ENCODE data around the gene OR2T2.
"Not testable (repeated sequence)": the region's sequence is repeated elsewhere in the genome, so short reads cannot be mapped to it uniquely, and the experiment has no call there.

DNA sequence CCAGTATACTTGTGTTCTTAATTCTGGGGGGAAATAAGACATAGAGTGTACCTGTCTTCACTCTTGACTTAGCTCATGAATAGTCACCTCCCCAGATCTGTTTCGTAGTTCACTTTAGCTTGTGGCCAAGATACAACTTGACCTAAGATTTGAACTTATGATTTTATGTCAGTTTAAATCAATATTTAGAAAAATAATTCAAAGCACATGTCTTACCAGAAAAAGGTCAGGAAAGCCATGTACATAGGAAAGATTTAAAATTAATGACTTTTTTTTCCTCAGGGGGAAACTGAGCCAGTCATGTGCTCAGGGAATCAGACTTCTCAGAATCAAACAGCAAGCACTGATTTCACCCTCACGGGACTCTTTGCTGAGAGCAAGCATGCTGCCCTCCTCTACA lies 27.6 kb downstream of the OR2T2 start, which contains the start of gene OR2T3:
- TF ChIP-seq, protein P1, sequence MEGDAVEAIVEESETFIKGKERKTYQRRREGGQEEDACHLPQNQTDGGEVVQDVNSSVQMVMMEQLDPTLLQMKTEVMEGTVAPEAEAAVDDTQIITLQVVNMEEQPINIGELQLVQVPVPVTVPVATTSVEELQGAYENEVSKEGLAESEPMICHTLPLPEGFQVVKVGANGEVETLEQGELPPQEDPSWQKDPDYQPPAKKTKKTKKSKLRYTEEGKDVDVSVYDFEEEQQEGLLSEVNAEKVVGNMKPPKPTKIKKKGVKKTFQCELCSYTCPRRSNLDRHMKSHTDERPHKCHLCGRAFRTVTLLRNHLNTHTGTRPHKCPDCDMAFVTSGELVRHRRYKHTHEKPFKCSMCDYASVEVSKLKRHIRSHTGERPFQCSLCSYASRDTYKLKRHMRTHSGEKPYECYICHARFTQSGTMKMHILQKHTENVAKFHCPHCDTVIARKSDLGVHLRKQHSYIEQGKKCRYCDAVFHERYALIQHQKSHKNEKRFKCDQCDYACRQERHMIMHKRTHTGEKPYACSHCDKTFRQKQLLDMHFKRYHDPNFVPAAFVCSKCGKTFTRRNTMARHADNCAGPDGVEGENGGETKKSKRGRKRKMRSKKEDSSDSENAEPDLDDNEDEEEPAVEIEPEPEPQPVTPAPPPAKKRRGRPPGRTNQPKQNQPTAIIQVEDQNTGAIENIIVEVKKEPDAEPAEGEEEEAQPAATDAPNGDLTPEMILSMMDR (conservative IDR thresholded peaks at IDR 0.05 in 1 of 2, IDR thresholded peaks at IDR 0.05 in 1 of 2; ENCODE audit: low read depth in 1 of 2, low read length in 2 of 2): not testable (repeated sequence)
- TF ChIP-seq EZH2 (IDR thresholded peaks at IDR 0.05; ENCODE audit: low read length, missing control alignments): not testable (repeated sequence)

Measured in fibroblast of lung (primary cell).